Thymus (tissue), 11 donors: ENCODE data around the gene ASB4. TPM values are rescaled to one million over a fixed set of nuclear protein-coding genes. Genes with fewer than 3 reads are reported as not detected.
"Not testable (repeated sequence)": the region's sequence is repeated elsewhere in the genome, so short reads cannot be mapped to it uniquely, and the experiment has no call there.

ENCODE experiments used
- DNase-seq, 9 donors: peaks; one replicate each; pipeline ENCODE4 v3.0.0-alpha.2; 2013; ENCODE audit warnings: low spot score in 9 of 9, low read depth in 6 of 9, missing footprints in 1 of 9
- H3K27ac ChIP-seq, 2 donors: one replicate each; pipeline ENCODE4 v1.5.1; 2013; ENCODE audit warnings: control low read depth in 1 of 2, low read depth in 1 of 2, low read length in 1 of 2, mild to moderate bottlenecking in 1 of 2, moderate library complexity in 1 of 2
- H3K27me3 ChIP-seq, 2 donors: one replicate each; pipeline ENCODE4 v1.5.1; 2013; ENCODE audit warnings: low read length in 1 of 2; ENCODE audit not compliant: control insufficient read depth in 2 of 2, insufficient read depth in 1 of 2
- H3K36me3 ChIP-seq, 2 donors: one replicate each; pipeline ENCODE4 v1.5.1; 2013; ENCODE audit warnings: low read length in 1 of 2, mild to moderate bottlenecking in 1 of 2, moderate library complexity in 1 of 2; ENCODE audit not compliant: control insufficient read depth in 2 of 2, insufficient read depth in 2 of 2
- H3K4me1 ChIP-seq, 2 donors: one replicate each; pipeline ENCODE4 v1.5.1; 2013; ENCODE audit warnings: low read length in 2 of 2; ENCODE audit not compliant: control insufficient read depth in 2 of 2, insufficient read depth in 2 of 2
- H3K4me3 ChIP-seq, 2 donors: one replicate each; pipeline ENCODE4 v1.5.1; 2013; ENCODE audit warnings: low read length in 2 of 2, control low read depth in 1 of 2, mild to moderate bottlenecking in 1 of 2
- H3K9me3 ChIP-seq, 2 donors: one replicate each; pipeline ENCODE4 v1.5.1; 2013; ENCODE audit warnings: low read length in 1 of 2, mild to moderate bottlenecking in 1 of 2; ENCODE audit not compliant: control insufficient read depth in 2 of 2, insufficient read depth in 1 of 2
- WGBS: extraction: QIAGEN DNeasy Blood & Tissue Kit; methylation state at CpG from one replicate; pipeline ENCODE4 v1.1.7; 2013; 5-methylcytosine and 5-hydroxymethylcytosine counted together
- polyA plus RNA-seq: library from polyadenylated mRNA; stranded (reverse); fragments of 200-250 nt; gene quantifications from one replicate; pipeline ENCODE4 v1.2.3, GENCODE V29; 2013
- total RNA-seq: library from RNA; stranded (reverse); fragments of 120-200 nt; gene quantifications from one replicate; pipeline ENCODE4 v1.2.4, GENCODE V29; 2013
- donor health status: healthy.

Gene ASB4
- total and polyA plus RNA-seq, 2 donors, result 0.38 to 0.98 TPM

GRCh38 chr7:95460653-95461052 lies 25.1 kb upstream of the ASB4 start:
- H3K9me3 ChIP-seq, result peaks cover 2 to 13% of the 10 kb centered on the region in 2 donors
- not testable (repeated sequence) for H3K36me3 ChIP-seq, H3K4me1 ChIP-seq, H3K4me3 ChIP-seq, DNase-seq, H3K27me3 ChIP-seq, H3K27ac ChIP-seq
- 95% methylated on average over 2 of the region's 2 CpGs for WGBS

- no peaks in the 10 kb centered on the region for H3K36me3 ChIP-seq
- 97% methylated on average over 1 of the region's 1 CpG for WGBS
- DNase-seq, result no peak
These were observed 17.7 kb upstream of the ASB4 start for GRCh38 chr7:95467912-95468607.

GRCh38 chr7:95469187-95469586 lies 16.6 kb upstream of the ASB4 start:
- H3K4me3 ChIP-seq, result no peak overlapping the region
- 95% methylated on average over 1 of the region's 1 CpG for WGBS
- H3K4me1 ChIP-seq, result peaks cover 0 to 12% of the 10 kb centered on the region in 2 donors
- H3K36me3 ChIP-seq, result no peaks in the 10 kb centered on the region
- no peaks in the 10 kb centered on the region for H3K27me3 ChIP-seq
- no peaks in the 10 kb centered on the region for H3K9me3 ChIP-seq
- DNase-seq, result no peak
- H3K27ac ChIP-seq, result no peak overlapping the region

More at GRCh38 chr7:95467912-95468607, 17.7 kb upstream of the ASB4 start:
- no peak overlapping the region for H3K27ac ChIP-seq
- H3K4me1 ChIP-seq, result peaks cover 0 to 12% of the 10 kb centered on the region in 2 donors
- H3K9me3 ChIP-seq, result no peaks in the 10 kb centered on the region
- H3K4me3 ChIP-seq, result no peak overlapping the region
- H3K27me3 ChIP-seq, result no peaks in the 10 kb centered on the region

GRCh38 chr7:95469848-95470247 lies 15.9 kb upstream of the ASB4 start:
- no peak overlapping the region for H3K4me3 ChIP-seq
- H3K4me1 ChIP-seq, result peaks cover 0 to 12% of the 10 kb centered on the region in 2 donors
- H3K9me3 ChIP-seq, result no peaks in the 10 kb centered on the region
- WGBS, result 86% methylated on average over 4 of the region's 4 CpGs
- H3K27ac ChIP-seq, result no peak overlapping the region
- no peaks in the 10 kb centered on the region for H3K27me3 ChIP-seq
- no peaks in the 10 kb centered on the region for H3K36me3 ChIP-seq
- DNase-seq, result no peak

GRCh38 chr7:95470452-95470851 lies 15.3 kb upstream of the ASB4 start:
- no peaks in the 10 kb centered on the region for H3K27me3 ChIP-seq
- no peaks in the 10 kb centered on the region for H3K9me3 ChIP-seq
- H3K36me3 ChIP-seq, result no peaks in the 10 kb centered on the region
- H3K4me3 ChIP-seq, result no peak overlapping the region
- H3K4me1 ChIP-seq, result peaks cover 0 to 12% of the 10 kb centered on the region in 2 donors
- peak in 2 of 9 donors; percentile 26 to 45 for DNase-seq
- no peak overlapping the region for H3K27ac ChIP-seq
- 19% methylated on average over 3 of the region's 3 CpGs for WGBS

- H3K27ac ChIP-seq, result no peak overlapping the region
- DNase-seq, result no peak
These were observed 14.7 kb upstream of the ASB4 start for GRCh38 chr7:95471071-95471470.

GRCh38 chr7:95472581-95473161 lies 13.1 kb upstream of the ASB4 start:
- H3K27ac ChIP-seq, result no peak overlapping the region

More at GRCh38 chr7:95471071-95471470, 14.7 kb upstream of the ASB4 start:
- WGBS, result over 99% methylated on average over 3 of the region's 3 CpGs
- no peaks in the 10 kb centered on the region for H3K9me3 ChIP-seq
- H3K4me3 ChIP-seq, result no peak overlapping the region
- H3K27me3 ChIP-seq, result no peaks in the 10 kb centered on the region
- H3K4me1 ChIP-seq, result peaks cover 0 to 12% of the 10 kb centered on the region in 2 donors
- H3K36me3 ChIP-seq, result no peaks in the 10 kb centered on the region

GRCh38 chr7:95473276-95473985 lies 12.3 kb upstream of the ASB4 start:
- no peak overlapping the region for H3K4me3 ChIP-seq
- no peak for DNase-seq
- no peaks in the 10 kb centered on the region for H3K36me3 ChIP-seq
- 97% methylated on average over 9 of the region's 9 CpGs for WGBS
- H3K9me3 ChIP-seq, result no peaks in the 10 kb centered on the region
- H3K4me1 ChIP-seq, result peaks cover 0 to 16% of the 10 kb centered on the region in 2 donors
- no peaks in the 10 kb centered on the region for H3K27me3 ChIP-seq
- no peak overlapping the region for H3K27ac ChIP-seq

More at GRCh38 chr7:95472581-95473161, 13.1 kb upstream of the ASB4 start:
- peaks cover 0 to 15% of the 10 kb centered on the region in 2 donors for H3K4me1 ChIP-seq
- no peaks in the 10 kb centered on the region for H3K27me3 ChIP-seq
- 90% methylated on average over 8 of the region's 8 CpGs for WGBS
- no peak overlapping the region for H3K4me3 ChIP-seq
- H3K9me3 ChIP-seq, result no peaks in the 10 kb centered on the region
- DNase-seq, result no peak
- no peaks in the 10 kb centered on the region for H3K36me3 ChIP-seq
